ENCODE results near the gene STK10. TPM values are rescaled to one million over a fixed set of nuclear protein-coding genes. Genes with fewer than 3 reads are reported as not detected.

Gene STK10
- polyA plus RNA-seq, 1 of the 3 experiments (the other 2 are of a cell fraction), result 11.0 TPM

- Histone ChIP-seq H3K9me3 (no peaks in the 10 kb centered on the region), H3K9ac (no peak overlapping the region), H3K36me3 (replicated peaks in 1 of 2; ENCODE audit: control insufficient read depth in 1 of 2, insufficient read depth in 2 of 2, low read length in 1 of 2) (peaks cover 0 to 3% of the 10 kb centered on the region in 2 experiments), H3K4me2 (no peak overlapping the region), H4K20me1 (ENCODE audit: insufficient read depth) (peaks cover 12% of the 10 kb centered on the region; the same call in 1 of the 2 replicates), H3K4me1 (ENCODE audit: control insufficient read depth in 1 of 2, insufficient read depth in 2 of 2, low read depth in 1 of 2, low read length in 1 of 2) (no peaks in the 10 kb centered on the region; a peak in 1 of 4 replicates), H3K9me2 (no peaks in the 10 kb centered on the region), H3K27me3 (ENCODE audit: insufficient read depth) (no peaks in the 10 kb centered on the region), H3K27ac (ENCODE audit: low read depth in 2 of 2, low read length in 1 of 2) (no peak overlapping the region), H3K79me2 (ENCODE audit: insufficient read depth) (peaks cover 13% of the 10 kb centered on the region), H2AFZ (ENCODE audit: low read depth) (no peak overlapping the region), H3K4me3 (ENCODE audit: low read depth in 2 of 2, low read length in 1 of 2) (no peak overlapping the region), H3F3A (replicated peaks; ENCODE audit: insufficient read depth) (no peaks in the 10 kb centered on the region)
- TF ChIP-seq TCF12 (IDR thresholded peaks at IDR 0.05), result no peak
- no peak for TF ChIP-seq EP300 (IDR thresholded peaks at IDR 0.05; ENCODE audit: borderline replicate concordance in 1 of 2, low read depth in 1 of 2, low read length in 1 of 2)
- TF ChIP-seq MEF2A (IDR thresholded peaks at IDR 0.05; ENCODE audit: borderline replicate concordance, low read depth), result no peak
- no peak for TF ChIP-seq RCOR1 (IDR thresholded peaks at IDR 0.05; ENCODE audit: low read length)
- no peak for TF ChIP-seq NFIC (IDR thresholded peaks at IDR 0.05; ENCODE audit: borderline replicate concordance)
- no peak for TF ChIP-seq USF2 (IDR thresholded peaks at IDR 0.05; ENCODE audit: borderline replicate concordance, low read depth, low read length)
- no peak for TF ChIP-seq IRF3 (IDR thresholded peaks at IDR 0.05; ENCODE audit: low read depth, low read length)
- no peak for TF ChIP-seq CTCF (IDR thresholded peaks at IDR 0.05)
- no peak for TF ChIP-seq FOXJ3 (CRISPR knock-in tag; IDR thresholded peaks at IDR 0.05)
- TF ChIP-seq ZBTB33 (IDR thresholded peaks at IDR 0.05; ENCODE audit: borderline replicate concordance, low read depth), result no peak
- no peak for TF ChIP-seq GABPA (IDR thresholded peaks at IDR 0.05; ENCODE audit: low read depth)
- no peak for DNase-seq
- WGBS (ENCODE audit: low lambda C conversion rate), result 86% methylated on average over 5 of the region's 5 CpGs
- ChIA-PET CTCF (interaction anchor here (0.9 to 4.1 kb wide), 5 partner anchors 10 to 289 kb away, joined by 3 to 18 read pairs (median 3); partner anchors contain the start of gene STK10), POLR2A (no interaction called here)
These were observed 25.1 kb downstream of the STK10 start for GRCh38 chr5:172162987-172163343.
